ENCODE measurements around the gene EPS8L1.
A peak's percentile ranks its signal among the peaks of the same experiment; 100 is the strongest.

EPS8L1 gene

GRCh38 chr19:55071913-55072312 lies 3.8 kb upstream of the EPS8L1 start:
- TF ChIP-seq TCF12 (IDR thresholded peaks at IDR 0.05; ENCODE audit: low read depth) (no peak), TEAD4 (IDR thresholded peaks at IDR 0.05) (no peak), EP300 (IDR thresholded peaks at IDR 0.05; ENCODE audit: borderline replicate concordance) (no peak), RAD21 (IDR thresholded peaks at IDR 0.05; ENCODE audit: low read depth) (no peak), YY1 (IDR thresholded peaks at IDR 0.05; ENCODE audit: low read depth) (no peak), TAF1 (IDR thresholded peaks at IDR 0.05; ENCODE audit: low read depth) (no peak), ZBTB7A (IDR thresholded peaks at IDR 0.05; ENCODE audit: low read depth) (no peak), EGR1 (IDR thresholded peaks at IDR 0.05) (no peak), CEBPB (IDR thresholded peaks at IDR 0.05) (no peak), NFIC (IDR thresholded peaks at IDR 0.05) (no peak)
- TF ChIP-seq, protein P1, sequence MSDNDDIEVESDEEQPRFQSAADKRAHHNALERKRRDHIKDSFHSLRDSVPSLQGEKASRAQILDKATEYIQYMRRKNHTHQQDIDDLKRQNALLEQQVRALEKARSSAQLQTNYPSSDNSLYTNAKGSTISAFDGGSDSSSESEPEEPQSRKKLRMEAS (IDR thresholded peaks at IDR 0.05): no peak

DNA sequence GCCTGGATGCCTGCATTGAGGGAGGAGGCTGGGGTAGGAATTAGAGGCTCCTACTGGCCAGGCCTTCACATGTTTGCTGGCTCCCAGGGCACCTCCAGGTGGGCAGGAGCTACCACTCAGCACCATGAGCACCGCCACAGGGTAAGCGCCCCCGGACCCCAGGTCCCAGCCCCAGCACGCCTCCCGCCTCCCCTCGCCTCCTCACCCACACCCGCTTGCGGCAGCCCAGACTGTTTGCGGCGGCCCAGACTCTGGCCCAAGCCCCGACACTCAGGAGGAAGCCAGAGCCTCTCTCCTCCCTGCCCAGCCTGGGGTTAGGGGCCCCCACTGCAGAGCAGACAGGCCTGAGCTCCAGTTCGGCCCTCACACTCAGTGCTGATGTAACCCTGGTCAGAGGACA lies 652 bp downstream of the EPS8L1 start:
- TF ChIP-seq TEAD4 (IDR thresholded peaks at IDR 0.05): no peak
- TF ChIP-seq FOXM1 (IDR thresholded peaks at IDR 0.05; ENCODE audit: borderline replicate concordance, low read depth): no peak
- TF ChIP-seq TAF1 (IDR thresholded peaks at IDR 0.05; ENCODE audit: low read depth): no peak
- no peak for TF ChIP-seq CREB1 (IDR thresholded peaks at IDR 0.05; ENCODE audit: low read depth)
- TF ChIP-seq EP300 (IDR thresholded peaks at IDR 0.05; ENCODE audit: borderline replicate concordance): no peak
- TF ChIP-seq EGR1 (IDR thresholded peaks at IDR 0.05): no peak
- TF ChIP-seq, protein P1 (IDR thresholded peaks at IDR 0.05): no peak
- TF ChIP-seq NFIC (IDR thresholded peaks at IDR 0.05): no peak
- TF ChIP-seq RAD21 (IDR thresholded peaks at IDR 0.05; ENCODE audit: low read depth): no peak
- no peak for TF ChIP-seq CEBPB (IDR thresholded peaks at IDR 0.05)
- TF ChIP-seq, protein P2, sequence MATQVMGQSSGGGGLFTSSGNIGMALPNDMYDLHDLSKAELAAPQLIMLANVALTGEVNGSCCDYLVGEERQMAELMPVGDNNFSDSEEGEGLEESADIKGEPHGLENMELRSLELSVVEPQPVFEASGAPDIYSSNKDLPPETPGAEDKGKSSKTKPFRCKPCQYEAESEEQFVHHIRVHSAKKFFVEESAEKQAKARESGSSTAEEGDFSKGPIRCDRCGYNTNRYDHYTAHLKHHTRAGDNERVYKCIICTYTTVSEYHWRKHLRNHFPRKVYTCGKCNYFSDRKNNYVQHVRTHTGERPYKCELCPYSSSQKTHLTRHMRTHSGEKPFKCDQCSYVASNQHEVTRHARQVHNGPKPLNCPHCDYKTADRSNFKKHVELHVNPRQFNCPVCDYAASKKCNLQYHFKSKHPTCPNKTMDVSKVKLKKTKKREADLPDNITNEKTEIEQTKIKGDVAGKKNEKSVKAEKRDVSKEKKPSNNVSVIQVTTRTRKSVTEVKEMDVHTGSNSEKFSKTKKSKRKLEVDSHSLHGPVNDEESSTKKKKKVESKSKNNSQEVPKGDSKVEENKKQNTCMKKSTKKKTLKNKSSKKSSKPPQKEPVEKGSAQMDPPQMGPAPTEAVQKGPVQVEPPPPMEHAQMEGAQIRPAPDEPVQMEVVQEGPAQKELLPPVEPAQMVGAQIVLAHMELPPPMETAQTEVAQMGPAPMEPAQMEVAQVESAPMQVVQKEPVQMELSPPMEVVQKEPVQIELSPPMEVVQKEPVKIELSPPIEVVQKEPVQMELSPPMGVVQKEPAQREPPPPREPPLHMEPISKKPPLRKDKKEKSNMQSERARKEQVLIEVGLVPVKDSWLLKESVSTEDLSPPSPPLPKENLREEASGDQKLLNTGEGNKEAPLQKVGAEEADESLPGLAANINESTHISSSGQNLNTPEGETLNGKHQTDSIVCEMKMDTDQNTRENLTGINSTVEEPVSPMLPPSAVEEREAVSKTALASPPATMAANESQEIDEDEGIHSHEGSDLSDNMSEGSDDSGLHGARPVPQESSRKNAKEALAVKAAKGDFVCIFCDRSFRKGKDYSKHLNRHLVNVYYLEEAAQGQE (IDR thresholded peaks at IDR 0.05; ENCODE audit: low read depth): no peak
- TF ChIP-seq, protein P3, sequence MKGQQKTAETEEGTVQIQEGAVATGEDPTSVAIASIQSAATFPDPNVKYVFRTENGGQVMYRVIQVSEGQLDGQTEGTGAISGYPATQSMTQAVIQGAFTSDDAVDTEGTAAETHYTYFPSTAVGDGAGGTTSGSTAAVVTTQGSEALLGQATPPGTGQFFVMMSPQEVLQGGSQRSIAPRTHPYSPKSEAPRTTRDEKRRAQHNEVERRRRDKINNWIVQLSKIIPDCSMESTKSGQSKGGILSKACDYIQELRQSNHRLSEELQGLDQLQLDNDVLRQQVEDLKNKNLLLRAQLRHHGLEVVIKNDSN (IDR thresholded peaks at IDR 0.05): no peak
- TF ChIP-seq TCF12 (IDR thresholded peaks at IDR 0.05; ENCODE audit: low read depth): no peak
- no peak for TF ChIP-seq YY1 (IDR thresholded peaks at IDR 0.05; ENCODE audit: low read depth)
- no peak for TF ChIP-seq ZBTB7A (IDR thresholded peaks at IDR 0.05; ENCODE audit: low read depth)

DNA sequence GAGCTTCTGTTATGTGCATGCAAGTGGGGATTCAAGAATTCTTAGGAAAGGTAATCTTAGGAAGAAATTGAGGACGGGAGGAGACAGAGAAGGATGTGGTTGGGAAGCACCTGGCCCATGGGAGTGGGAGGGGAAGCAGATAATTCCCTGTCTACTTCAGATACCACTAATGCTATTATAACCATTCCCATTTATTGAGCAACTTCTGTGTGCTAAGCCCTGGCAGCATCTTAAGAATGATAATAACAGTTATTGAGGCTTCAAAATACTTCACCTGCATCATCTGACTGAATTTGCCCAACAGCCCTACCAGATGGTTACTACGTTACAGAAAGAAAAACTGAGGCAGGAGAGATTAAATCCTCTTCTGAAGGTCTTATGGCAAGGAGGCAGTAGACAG lies 1.4 kb downstream of the EPS8L1 start:
- no peak for TF ChIP-seq YY1 (IDR thresholded peaks at IDR 0.05; ENCODE audit: low read depth)
- TF ChIP-seq EP300 (IDR thresholded peaks at IDR 0.05; ENCODE audit: borderline replicate concordance): no peak
- TF ChIP-seq CEBPB (IDR thresholded peaks at IDR 0.05): no peak
- TF ChIP-seq NFIC (IDR thresholded peaks at IDR 0.05): no peak
- TF ChIP-seq, protein P3 (IDR thresholded peaks at IDR 0.05): no peak
- no peak for TF ChIP-seq RAD21 (IDR thresholded peaks at IDR 0.05; ENCODE audit: low read depth)
- no peak for TF ChIP-seq CREB1 (IDR thresholded peaks at IDR 0.05; ENCODE audit: low read depth)

GRCh38 chr19:55078996-55079395 lies 3.3 kb downstream of the EPS8L1 start:
- no peak for TF ChIP-seq TEAD4 (IDR thresholded peaks at IDR 0.05)
- no peak for TF ChIP-seq TCF12 (IDR thresholded peaks at IDR 0.05; ENCODE audit: low read depth)
- no peak for TF ChIP-seq CREB1 (IDR thresholded peaks at IDR 0.05; ENCODE audit: low read depth)
- TF ChIP-seq, protein P2 (IDR thresholded peaks at IDR 0.05; ENCODE audit: low read depth): no peak
- no peak for TF ChIP-seq EGR1 (IDR thresholded peaks at IDR 0.05)
- TF ChIP-seq ZBTB7A (IDR thresholded peaks at IDR 0.05; ENCODE audit: low read depth): 0 out of 2 replicates have a peak, but pooled peaks have one; percentile 37
- no peak for TF ChIP-seq NFIC (IDR thresholded peaks at IDR 0.05)
- TF ChIP-seq, protein P3 (IDR thresholded peaks at IDR 0.05): no peak

DNA sequence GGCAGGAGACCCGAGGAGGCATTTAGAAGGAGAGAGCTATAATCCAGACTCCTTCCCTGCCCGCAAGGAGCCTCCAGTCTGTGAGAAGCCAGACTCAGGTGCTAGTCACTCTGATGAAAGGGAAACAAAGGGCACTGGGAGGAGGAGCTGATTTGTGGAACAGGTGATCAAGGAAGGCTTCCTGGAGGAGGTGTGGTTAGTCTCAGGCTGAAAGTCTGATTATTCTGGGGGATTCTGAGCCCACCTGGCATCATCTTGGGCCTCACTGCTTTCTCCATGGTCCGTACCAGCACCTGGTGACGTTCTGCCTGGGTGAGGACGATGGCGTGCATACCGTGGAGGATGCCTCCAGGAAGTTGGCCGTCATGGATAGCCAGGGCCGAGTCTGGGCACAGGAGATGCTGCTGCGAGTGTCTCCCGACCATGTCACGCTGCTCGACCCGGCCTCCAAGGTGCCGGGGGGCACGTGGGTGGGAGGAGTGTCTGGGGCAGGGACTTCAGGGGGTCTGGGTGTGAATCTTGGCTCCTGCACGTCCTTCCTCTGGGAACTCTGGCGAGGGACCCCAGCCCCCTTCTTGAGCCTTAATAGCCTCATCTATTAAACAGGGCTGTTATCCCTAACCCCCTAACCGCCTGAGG lies 3.9 kb downstream of the EPS8L1 start:
- TF ChIP-seq EGR1 (IDR thresholded peaks at IDR 0.05) (no peak), EP300 (IDR thresholded peaks at IDR 0.05; ENCODE audit: borderline replicate concordance) (no peak), TAF1 (IDR thresholded peaks at IDR 0.05; ENCODE audit: low read depth) (no peak), CEBPB (IDR thresholded peaks at IDR 0.05) (no peak), ZBTB7A (IDR thresholded peaks at IDR 0.05; ENCODE audit: low read depth) (no peak), YY1 (IDR thresholded peaks at IDR 0.05; ENCODE audit: low read depth) (no peak), CREB1 (IDR thresholded peaks at IDR 0.05; ENCODE audit: low read depth) (no peak), TCF12 (IDR thresholded peaks at IDR 0.05; ENCODE audit: low read depth) (no peak), TEAD4 (IDR thresholded peaks at IDR 0.05) (no peak), FOXM1 (IDR thresholded peaks at IDR 0.05; ENCODE audit: borderline replicate concordance, low read depth) (no peak), RAD21 (IDR thresholded peaks at IDR 0.05; ENCODE audit: low read depth) (no peak), NFIC (IDR thresholded peaks at IDR 0.05) (no peak)
- TF ChIP-seq, protein P2 (IDR thresholded peaks at IDR 0.05; ENCODE audit: low read depth): no peak
- TF ChIP-seq, protein P3 (IDR thresholded peaks at IDR 0.05): no peak
- TF ChIP-seq, protein P1 (IDR thresholded peaks at IDR 0.05): no peak

All from Ishikawa (cell line).